ENCODE results near the gene PALM.

PALM gene

DNA sequence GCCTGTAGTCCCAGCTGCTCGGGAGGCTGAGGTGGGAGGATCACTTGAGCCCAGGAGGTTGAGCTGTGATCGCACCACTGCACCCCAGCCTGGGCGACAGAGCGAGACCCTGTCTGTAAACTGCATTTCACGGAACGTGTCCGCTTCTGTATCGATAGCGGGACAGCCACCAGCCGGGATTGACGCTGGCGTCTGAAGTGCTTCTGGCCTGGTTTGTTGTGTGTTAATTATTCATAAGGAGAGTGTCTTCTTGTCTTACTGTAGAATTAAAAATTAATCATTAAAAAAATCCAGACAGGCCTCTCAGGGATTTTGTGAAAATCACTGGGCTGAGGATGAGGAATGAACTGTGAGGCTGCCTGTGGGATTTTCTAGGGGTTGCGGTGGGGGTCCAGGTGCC lies 26.0 kb downstream of the PALM start:
- no peaks in the 10 kb centered on the region for H3F3A ChIP-seq (ENCODE audit: insufficient read depth, low read length)
- H3K79me2 ChIP-seq (ENCODE audit: insufficient read depth, low read length) = no peaks in the 10 kb centered on the region
- no peaks in the 10 kb centered on the region for H3K9me2 ChIP-seq (ENCODE audit: low read depth, low read length)
- H3K27me3 ChIP-seq (ENCODE audit: insufficient read depth, low read length) = peaks cover 22% of the 10 kb centered on the region; the same call in 1 of the 2 replicates
- no peak overlapping the region for H3K9ac ChIP-seq (ENCODE audit: low read length)
- no peak for TF ChIP-seq EZH2 (IDR thresholded peaks at IDR 0.05; ENCODE audit: borderline replicate concordance, low read length)
- TF ChIP-seq, protein P1, sequence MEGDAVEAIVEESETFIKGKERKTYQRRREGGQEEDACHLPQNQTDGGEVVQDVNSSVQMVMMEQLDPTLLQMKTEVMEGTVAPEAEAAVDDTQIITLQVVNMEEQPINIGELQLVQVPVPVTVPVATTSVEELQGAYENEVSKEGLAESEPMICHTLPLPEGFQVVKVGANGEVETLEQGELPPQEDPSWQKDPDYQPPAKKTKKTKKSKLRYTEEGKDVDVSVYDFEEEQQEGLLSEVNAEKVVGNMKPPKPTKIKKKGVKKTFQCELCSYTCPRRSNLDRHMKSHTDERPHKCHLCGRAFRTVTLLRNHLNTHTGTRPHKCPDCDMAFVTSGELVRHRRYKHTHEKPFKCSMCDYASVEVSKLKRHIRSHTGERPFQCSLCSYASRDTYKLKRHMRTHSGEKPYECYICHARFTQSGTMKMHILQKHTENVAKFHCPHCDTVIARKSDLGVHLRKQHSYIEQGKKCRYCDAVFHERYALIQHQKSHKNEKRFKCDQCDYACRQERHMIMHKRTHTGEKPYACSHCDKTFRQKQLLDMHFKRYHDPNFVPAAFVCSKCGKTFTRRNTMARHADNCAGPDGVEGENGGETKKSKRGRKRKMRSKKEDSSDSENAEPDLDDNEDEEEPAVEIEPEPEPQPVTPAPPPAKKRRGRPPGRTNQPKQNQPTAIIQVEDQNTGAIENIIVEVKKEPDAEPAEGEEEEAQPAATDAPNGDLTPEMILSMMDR (IDR thresholded peaks at IDR 0.05; ENCODE audit: low read length) = no peak
- H4K20me1 ChIP-seq (ENCODE audit: insufficient read depth, low read length) = no peaks in the 10 kb centered on the region
- H3K4me1 ChIP-seq (ENCODE audit: insufficient read depth, low read length, severe bottlenecking) = no peaks in the 10 kb centered on the region
- H3K4me3 ChIP-seq (ENCODE audit: low read depth, low read length, poor library complexity, severe bottlenecking) = no peak overlapping the region
- H3K4me2 ChIP-seq (ENCODE audit: low read length) = no peak overlapping the region
- no peaks in the 10 kb centered on the region for H3K9me3 ChIP-seq (ENCODE audit: low read length)
- H2AFZ ChIP-seq (ENCODE audit: low read length) = no peak overlapping the region
- H3K27ac ChIP-seq (ENCODE audit: low read depth, low read length, poor library complexity, severe bottlenecking) = no peak overlapping the region
- H3K36me3 ChIP-seq (ENCODE audit: insufficient read depth, low read length) = no peaks in the 10 kb centered on the region

DNA sequence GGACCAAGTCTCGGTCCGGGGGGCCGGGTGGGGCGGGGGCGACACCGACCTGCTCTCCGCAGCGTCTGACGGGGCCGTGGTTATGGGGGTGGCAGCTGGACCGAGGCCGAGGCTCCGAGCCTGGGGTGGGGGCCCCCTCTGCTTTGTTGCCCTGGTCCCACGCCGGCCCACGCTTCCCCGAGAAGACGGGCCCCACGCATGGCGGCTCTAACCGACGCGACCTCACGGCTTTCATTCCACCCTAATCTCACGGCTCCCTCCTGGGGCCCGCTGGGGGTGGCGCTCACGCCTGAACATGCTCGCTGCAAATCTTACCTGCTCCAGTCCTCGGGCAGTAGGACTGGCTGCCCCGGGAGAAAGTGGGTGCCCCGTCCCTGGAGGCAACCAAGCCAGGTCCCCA lies 27.4 kb downstream of the PALM start:
- no peaks in the 10 kb centered on the region for H4K20me1 ChIP-seq (ENCODE audit: insufficient read depth, low read length)
- H3K27me3 ChIP-seq (ENCODE audit: insufficient read depth, low read length) = 0 out of 2 replicates have a peak, but pooled peaks cover 17% of the 10 kb centered on the region
- no peak overlapping the region for H3K4me2 ChIP-seq (ENCODE audit: low read length)
- H2AFZ ChIP-seq (ENCODE audit: low read length) = no peak overlapping the region
- TF ChIP-seq, protein P1 (IDR thresholded peaks at IDR 0.05; ENCODE audit: low read length) = no peak
- H3F3A ChIP-seq (ENCODE audit: insufficient read depth, low read length) = no peaks in the 10 kb centered on the region
- no peaks in the 10 kb centered on the region for H3K4me1 ChIP-seq (ENCODE audit: insufficient read depth, low read length, severe bottlenecking)
- H3K9me3 ChIP-seq (ENCODE audit: low read length) = no peaks in the 10 kb centered on the region
- no peaks in the 10 kb centered on the region for H3K79me2 ChIP-seq (ENCODE audit: insufficient read depth, low read length)
- no peak overlapping the region for H3K9ac ChIP-seq (ENCODE audit: low read length)
- H3K9me2 ChIP-seq (ENCODE audit: low read depth, low read length) = no peaks in the 10 kb centered on the region
- H3K4me3 ChIP-seq (ENCODE audit: low read depth, low read length, poor library complexity, severe bottlenecking) = no peak overlapping the region
- no peaks in the 10 kb centered on the region for H3K36me3 ChIP-seq (ENCODE audit: insufficient read depth, low read length)
- no peak overlapping the region for H3K27ac ChIP-seq (ENCODE audit: low read depth, low read length, poor library complexity, severe bottlenecking)

DNA sequence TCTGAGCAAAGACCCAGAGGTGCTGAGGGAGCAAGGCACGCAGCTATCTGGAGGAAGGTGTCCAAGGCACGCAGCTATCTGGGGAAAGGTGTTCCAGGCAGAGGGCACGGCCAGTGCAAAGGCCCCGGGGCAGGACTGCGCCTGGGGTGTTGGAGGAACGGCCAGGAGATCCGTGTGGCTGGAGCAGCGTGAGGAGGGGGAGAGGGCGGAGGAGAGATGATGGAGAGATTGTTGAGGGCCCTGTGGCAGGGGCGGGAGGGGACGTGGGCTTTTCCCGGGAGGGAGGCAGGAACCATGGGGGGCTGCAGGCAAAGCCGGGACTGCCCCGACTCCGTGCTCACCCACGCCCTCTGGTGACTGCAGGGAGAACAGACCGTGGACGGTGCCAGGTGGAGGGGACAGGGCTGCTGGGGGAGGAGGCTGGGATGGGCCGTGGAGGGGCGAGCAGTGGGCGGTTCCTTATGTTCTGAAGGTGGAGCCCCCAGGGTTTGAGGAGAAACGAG lies 28.9 kb downstream of the PALM start:
- no peak overlapping the region for H3K4me3 ChIP-seq (ENCODE audit: low read depth, low read length, poor library complexity, severe bottlenecking)
- no peak overlapping the region for H3K27ac ChIP-seq (ENCODE audit: low read depth, low read length, poor library complexity, severe bottlenecking)
- no peaks in the 10 kb centered on the region for H3K79me2 ChIP-seq (ENCODE audit: insufficient read depth, low read length)
- TF ChIP-seq, protein P1 (IDR thresholded peaks at IDR 0.05; ENCODE audit: low read length) = peak; percentile 59
- no peak for TF ChIP-seq EZH2 (IDR thresholded peaks at IDR 0.05; ENCODE audit: borderline replicate concordance, low read length)
- H2AFZ ChIP-seq (ENCODE audit: low read length) = no peak overlapping the region
- no peaks in the 10 kb centered on the region for H3K36me3 ChIP-seq (ENCODE audit: insufficient read depth, low read length)
- no peaks in the 10 kb centered on the region for H3K4me1 ChIP-seq (ENCODE audit: insufficient read depth, low read length, severe bottlenecking)
- H3K27me3 ChIP-seq (ENCODE audit: insufficient read depth, low read length) = 0 out of 2 replicates have a peak, but pooled peaks cover 9% of the 10 kb centered on the region
- no peaks in the 10 kb centered on the region for H3K9me2 ChIP-seq (ENCODE audit: low read depth, low read length)
- no peaks in the 10 kb centered on the region for H3F3A ChIP-seq (ENCODE audit: insufficient read depth, low read length)
- no peaks in the 10 kb centered on the region for H3K9me3 ChIP-seq (ENCODE audit: low read length)
- H4K20me1 ChIP-seq (ENCODE audit: insufficient read depth, low read length) = no peaks in the 10 kb centered on the region
- no peak overlapping the region for H3K9ac ChIP-seq (ENCODE audit: low read length)
- no peak overlapping the region for H3K4me2 ChIP-seq (ENCODE audit: low read length)

All from OCI-LY1 (cell line).